ENCODE data around the gene ATP10A. TPM values are rescaled to one million over a fixed set of nuclear protein-coding genes. Genes with fewer than 3 reads are reported as not detected.

Gene ATP10A
- total and polyA plus RNA-seq, 7 donors = 0.08 to 0.60 (median 0.36) TPM

GRCh38 chr15:25724899-25725298, 138.2 kb downstream of the ATP10A start:
- no peak for DNase-seq
- H3K27me3 ChIP-seq (ENCODE audit: insufficient read depth in 3 of 3, low read length in 2 of 3) = no peaks in the 10 kb centered on the region

GRCh38 chr15:25721605-25721955, 141.5 kb downstream of the ATP10A start:
- H3K4me1 ChIP-seq = no peaks in the 10 kb centered on the region
- no peaks in the 10 kb centered on the region for H3K36me3 ChIP-seq (ENCODE audit: insufficient read depth in 1 of 2, low read depth in 1 of 2)
- no peaks in the 10 kb centered on the region for H3K27me3 ChIP-seq (ENCODE audit: insufficient read depth in 3 of 3, low read length in 2 of 3)
- no peak for TF ChIP-seq CTCF (IDR thresholded peaks at IDR 0.05)
- WGBS, 3 donors = 76 to 86% (median 80%) methylated on average over 8 of the region's 8 CpGs
- intact Hi-C loops (cut with DNase I) = no loop called here
- no peak overlapping the region for H3K4me3 ChIP-seq
- H3K9me3 ChIP-seq = no peaks in the 10 kb centered on the region
- ATAC-seq = no peak
- no peak overlapping the region for H3K27ac ChIP-seq
- DNase-seq = no peak

More at GRCh38 chr15:25724899-25725298, 138.2 kb downstream of the ATP10A start:
- Histone ChIP-seq H3K4me3 (no peak overlapping the region), H3K9me3 (no peaks in the 10 kb centered on the region), H3K36me3 (ENCODE audit: insufficient read depth in 1 of 2, low read depth in 1 of 2) (no peaks in the 10 kb centered on the region), H3K4me1 (no peaks in the 10 kb centered on the region), H3K27ac (no peak overlapping the region)
- no peak for ATAC-seq
- WGBS, 3 donors = 90 to 92% (median 92%) methylated on average over 7 of the region's 7 CpGs
- intact Hi-C loops (cut with DNase I) = no loop called here
- TF ChIP-seq CTCF (IDR thresholded peaks at IDR 0.05) = no peak

DNA sequence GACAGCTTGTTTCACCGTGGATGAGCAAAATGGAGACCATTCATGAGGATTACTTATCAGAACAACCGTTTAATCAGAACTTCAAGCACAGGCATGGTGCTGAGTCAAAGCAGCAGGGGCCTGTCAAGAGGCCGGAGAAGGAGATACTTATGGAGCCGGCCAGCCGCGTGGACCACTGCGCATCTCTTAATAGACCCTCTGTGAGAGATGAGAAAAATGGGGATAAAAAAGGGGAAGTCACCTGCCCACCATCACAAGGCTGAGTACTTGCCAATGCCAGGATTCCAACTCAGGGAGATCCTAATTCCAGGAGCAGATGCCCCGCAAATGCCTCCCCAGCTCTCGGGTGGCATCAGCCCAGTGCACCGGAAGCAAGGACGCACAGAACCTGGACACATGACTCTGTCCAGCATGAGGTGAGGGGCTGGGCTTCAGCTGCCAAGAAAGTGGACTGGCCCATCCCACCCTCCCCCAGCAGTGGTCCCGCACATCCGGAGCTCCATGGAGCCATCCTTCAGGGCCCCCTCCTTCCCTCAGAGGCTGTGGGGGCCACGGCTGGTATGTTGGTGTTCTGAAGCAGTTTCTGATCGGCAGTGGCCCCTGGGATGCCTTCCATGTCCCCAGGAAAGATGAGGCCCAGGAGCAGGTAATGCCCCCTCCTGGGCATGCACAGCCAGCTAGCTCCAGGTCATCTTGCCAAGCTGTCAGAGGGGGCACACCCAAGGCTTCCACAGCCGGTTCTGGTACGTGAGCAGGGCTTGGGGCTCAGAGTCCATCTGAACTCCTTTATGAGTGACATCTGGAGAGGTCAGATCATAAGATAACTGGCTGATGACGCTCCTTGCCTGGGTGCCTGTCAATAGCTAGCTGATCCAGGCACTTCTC, 143.8 kb downstream of the ATP10A start:
- 84 to 92% (median 86%) methylated on average over 17 to 18 of the region's 18 CpGs for WGBS, 3 donors
- no peak for TF ChIP-seq CTCF (IDR thresholded peaks at IDR 0.05)
- no peaks in the 10 kb centered on the region for H3K36me3 ChIP-seq (ENCODE audit: insufficient read depth in 1 of 2, low read depth in 1 of 2)
- DNase-seq (no peak), ATAC-seq (no peak)
- H3K27ac ChIP-seq = no peak overlapping the region
- no peaks in the 10 kb centered on the region for H3K9me3 ChIP-seq
- intact Hi-C loops (cut with DNase I) = no loop called here
- H3K4me1 ChIP-seq = no peaks in the 10 kb centered on the region
- H3K27me3 ChIP-seq (ENCODE audit: insufficient read depth in 3 of 3, low read length in 2 of 3) = no peaks in the 10 kb centered on the region
- H3K4me3 ChIP-seq = no peak overlapping the region

DNA sequence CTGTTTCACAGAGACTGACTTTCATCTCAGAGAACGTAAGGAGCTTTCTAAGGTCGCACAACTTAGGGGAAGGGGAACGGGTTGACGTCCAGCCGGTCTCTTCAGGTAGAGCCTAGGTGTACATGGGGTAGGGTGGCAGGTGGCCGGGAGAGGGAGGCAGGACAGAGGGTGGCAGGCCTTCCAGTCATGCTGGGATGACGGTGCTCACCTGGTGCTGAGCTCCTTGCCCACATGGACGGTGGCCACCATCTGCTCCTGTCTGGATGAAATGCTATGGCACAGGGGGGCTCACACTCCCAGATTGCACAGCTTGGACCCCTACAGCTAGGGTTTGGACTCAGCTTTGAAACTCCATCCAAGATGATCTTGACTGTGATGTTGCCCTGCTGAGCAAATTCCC, 144.5 kb downstream of the ATP10A start:
- no peaks in the 10 kb centered on the region for H3K36me3 ChIP-seq (ENCODE audit: insufficient read depth in 1 of 2, low read depth in 1 of 2)
- no peaks in the 10 kb centered on the region for H3K27me3 ChIP-seq (ENCODE audit: insufficient read depth in 3 of 3, low read length in 2 of 3)
- H3K9me3 ChIP-seq = no peaks in the 10 kb centered on the region
- ATAC-seq (no peak), DNase-seq (no peak)
- TF ChIP-seq CTCF (IDR thresholded peaks at IDR 0.05) = no peak
- WGBS, 3 donors = 92 to 97% (median 97%) methylated on average over 7 to 8 of the region's 8 CpGs
- no peak overlapping the region for H3K27ac ChIP-seq
- no peaks in the 10 kb centered on the region for H3K4me1 ChIP-seq
- intact Hi-C loops (cut with DNase I) = no loop called here
- no peak overlapping the region for H3K4me3 ChIP-seq

- 92 to 96% (median 92%) methylated on average over 20 of the region's 20 CpGs for WGBS, 3 donors
- H3K4me1 ChIP-seq = no peaks in the 10 kb centered on the region
- TF ChIP-seq CTCF (IDR thresholded peaks at IDR 0.05) = no peak
- ATAC-seq (no peak), DNase-seq (no peak)
- no peaks in the 10 kb centered on the region for H3K36me3 ChIP-seq (ENCODE audit: insufficient read depth in 1 of 2, low read depth in 1 of 2)
- H3K4me3 ChIP-seq = no peak overlapping the region
- no peaks in the 10 kb centered on the region for H3K9me3 ChIP-seq
- no peak overlapping the region for H3K27ac ChIP-seq
- H3K27me3 ChIP-seq (ENCODE audit: insufficient read depth in 3 of 3, low read length in 2 of 3) = no peaks in the 10 kb centered on the region
- intact Hi-C loops (cut with DNase I) = no loop called here
Observed at GRCh38 chr15:25718169-25718536, 145.0 kb downstream of the ATP10A start.
